ENCODE results near the gene NCF4.

GRCh38 chr22:36912694-36913426 lies 52.1 kb downstream of the NCF4 start:
- TF ChIP-seq TAF1 (IDR thresholded peaks at IDR 0.05; ENCODE audit: control insufficient read depth, extremely low read depth, insufficient read depth, low read length, severe bottlenecking) (no peak), MAZ (CRISPR knock-in tag; conservative IDR thresholded peaks at IDR 0.05 in 1 of 2, IDR thresholded peaks at IDR 0.05 in 1 of 2) (no peak), ZNF24 (IDR thresholded peaks at IDR 0.05) (peak; percentile 85; the same call in 1 of the 2 replicates), ETV5 (CRISPR knock-in tag; IDR thresholded peaks at IDR 0.05; ENCODE audit: low read depth) (no peak), POLR2A (conservative IDR thresholded peaks at IDR 0.05) (no peak), RNF2 (IDR thresholded peaks at IDR 0.05) (no peak)
- TF ChIP-seq, protein P1, sequence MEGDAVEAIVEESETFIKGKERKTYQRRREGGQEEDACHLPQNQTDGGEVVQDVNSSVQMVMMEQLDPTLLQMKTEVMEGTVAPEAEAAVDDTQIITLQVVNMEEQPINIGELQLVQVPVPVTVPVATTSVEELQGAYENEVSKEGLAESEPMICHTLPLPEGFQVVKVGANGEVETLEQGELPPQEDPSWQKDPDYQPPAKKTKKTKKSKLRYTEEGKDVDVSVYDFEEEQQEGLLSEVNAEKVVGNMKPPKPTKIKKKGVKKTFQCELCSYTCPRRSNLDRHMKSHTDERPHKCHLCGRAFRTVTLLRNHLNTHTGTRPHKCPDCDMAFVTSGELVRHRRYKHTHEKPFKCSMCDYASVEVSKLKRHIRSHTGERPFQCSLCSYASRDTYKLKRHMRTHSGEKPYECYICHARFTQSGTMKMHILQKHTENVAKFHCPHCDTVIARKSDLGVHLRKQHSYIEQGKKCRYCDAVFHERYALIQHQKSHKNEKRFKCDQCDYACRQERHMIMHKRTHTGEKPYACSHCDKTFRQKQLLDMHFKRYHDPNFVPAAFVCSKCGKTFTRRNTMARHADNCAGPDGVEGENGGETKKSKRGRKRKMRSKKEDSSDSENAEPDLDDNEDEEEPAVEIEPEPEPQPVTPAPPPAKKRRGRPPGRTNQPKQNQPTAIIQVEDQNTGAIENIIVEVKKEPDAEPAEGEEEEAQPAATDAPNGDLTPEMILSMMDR (IDR thresholded peaks at IDR 0.05 in 2 of 3, conservative IDR thresholded peaks at IDR 0.05 in 1 of 3; ENCODE audit: insufficient read depth in 2 of 3, low read depth in 1 of 3, low read length in 3 of 3) = no peak

All from K562 (cell line).